Measurements from ENCODE around the gene DHRSX.

The DHRSX gene

DNA sequence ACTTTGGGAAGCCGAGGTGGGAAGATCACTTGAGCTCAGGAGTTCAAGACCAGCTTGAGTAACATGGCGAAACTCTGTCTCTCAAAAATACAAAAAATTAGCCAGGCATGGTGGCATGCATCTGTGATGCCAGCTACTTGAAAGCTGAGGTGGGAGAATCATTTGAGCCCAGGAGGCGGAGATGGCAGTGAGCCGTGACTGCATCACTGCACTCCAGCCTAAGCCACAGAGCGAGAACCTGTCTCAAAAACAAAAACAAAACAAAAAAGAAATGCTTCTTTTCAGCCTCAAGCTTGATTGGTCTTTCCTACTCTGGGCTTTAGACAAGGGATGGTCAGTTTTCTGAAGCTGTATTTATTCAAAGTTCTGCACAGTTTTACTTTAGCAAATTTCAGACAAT, 15.8 kb upstream of the DHRSX start:
- H3K27me3 ChIP-seq (ENCODE audit: insufficient read depth, low read depth): no peaks in the 10 kb centered on the region
- no peak overlapping the region for H2AFZ ChIP-seq (ENCODE audit: low read depth)
- H3K36me3 ChIP-seq (ENCODE audit: insufficient read depth): no peaks in the 10 kb centered on the region
- H3K4me3 ChIP-seq (IDR thresholded peaks at IDR 0.05; ENCODE audit: insufficient read depth, low read depth, low read length): no peak overlapping the region
- TF ChIP-seq, protein P1, sequence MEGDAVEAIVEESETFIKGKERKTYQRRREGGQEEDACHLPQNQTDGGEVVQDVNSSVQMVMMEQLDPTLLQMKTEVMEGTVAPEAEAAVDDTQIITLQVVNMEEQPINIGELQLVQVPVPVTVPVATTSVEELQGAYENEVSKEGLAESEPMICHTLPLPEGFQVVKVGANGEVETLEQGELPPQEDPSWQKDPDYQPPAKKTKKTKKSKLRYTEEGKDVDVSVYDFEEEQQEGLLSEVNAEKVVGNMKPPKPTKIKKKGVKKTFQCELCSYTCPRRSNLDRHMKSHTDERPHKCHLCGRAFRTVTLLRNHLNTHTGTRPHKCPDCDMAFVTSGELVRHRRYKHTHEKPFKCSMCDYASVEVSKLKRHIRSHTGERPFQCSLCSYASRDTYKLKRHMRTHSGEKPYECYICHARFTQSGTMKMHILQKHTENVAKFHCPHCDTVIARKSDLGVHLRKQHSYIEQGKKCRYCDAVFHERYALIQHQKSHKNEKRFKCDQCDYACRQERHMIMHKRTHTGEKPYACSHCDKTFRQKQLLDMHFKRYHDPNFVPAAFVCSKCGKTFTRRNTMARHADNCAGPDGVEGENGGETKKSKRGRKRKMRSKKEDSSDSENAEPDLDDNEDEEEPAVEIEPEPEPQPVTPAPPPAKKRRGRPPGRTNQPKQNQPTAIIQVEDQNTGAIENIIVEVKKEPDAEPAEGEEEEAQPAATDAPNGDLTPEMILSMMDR (conservative IDR thresholded peaks at IDR 0.05; ENCODE audit: low read depth, low read length): no peak
- H3K4me1 ChIP-seq (ENCODE audit: low read depth, poor library complexity, severe bottlenecking): no peaks in the 10 kb centered on the region
- H3K4me2 ChIP-seq: no peak overlapping the region
- no peaks in the 10 kb centered on the region for H3K79me2 ChIP-seq (ENCODE audit: insufficient read depth, low read depth)
- no peaks in the 10 kb centered on the region for H4K20me1 ChIP-seq (ENCODE audit: insufficient read depth)
- no peak overlapping the region for H3K27ac ChIP-seq
- no peak overlapping the region for H3K9ac ChIP-seq

DNA sequence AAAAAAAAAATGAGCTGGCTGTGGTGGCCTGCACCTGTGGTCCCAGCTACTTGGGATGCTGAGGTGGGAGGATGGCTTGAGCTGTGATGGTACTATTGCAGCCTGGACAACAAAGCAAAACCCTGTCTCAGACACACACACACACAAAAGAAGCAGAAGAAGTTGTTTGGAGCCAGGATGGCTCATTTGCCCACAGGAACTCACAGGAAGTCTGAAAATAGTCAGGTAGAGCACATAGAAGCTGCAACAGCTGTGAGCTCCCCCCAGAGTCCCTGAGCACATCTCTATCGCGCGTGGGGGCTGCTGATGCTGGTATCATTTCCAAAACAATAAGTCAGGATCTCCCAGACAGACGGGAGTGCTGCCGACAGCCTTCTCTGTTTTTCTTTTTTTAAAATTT, 13.4 kb upstream of the DHRSX start:
- TF ChIP-seq, protein P1 (conservative IDR thresholded peaks at IDR 0.05; ENCODE audit: low read depth, low read length): no peak
- Histone ChIP-seq H4K20me1 (ENCODE audit: insufficient read depth) (no peaks in the 10 kb centered on the region), H3K9ac (no peak overlapping the region), H3K27me3 (ENCODE audit: insufficient read depth, low read depth) (no peaks in the 10 kb centered on the region), H2AFZ (ENCODE audit: low read depth) (no peak overlapping the region), H3K27ac (no peak overlapping the region), H3K4me3 (IDR thresholded peaks at IDR 0.05; ENCODE audit: insufficient read depth, low read depth, low read length) (no peak overlapping the region), H3K79me2 (ENCODE audit: insufficient read depth, low read depth) (no peaks in the 10 kb centered on the region), H3K36me3 (ENCODE audit: insufficient read depth) (no peaks in the 10 kb centered on the region), H3K4me1 (ENCODE audit: low read depth, poor library complexity, severe bottlenecking) (no peaks in the 10 kb centered on the region), H3K4me2 (no peak overlapping the region)

DNA sequence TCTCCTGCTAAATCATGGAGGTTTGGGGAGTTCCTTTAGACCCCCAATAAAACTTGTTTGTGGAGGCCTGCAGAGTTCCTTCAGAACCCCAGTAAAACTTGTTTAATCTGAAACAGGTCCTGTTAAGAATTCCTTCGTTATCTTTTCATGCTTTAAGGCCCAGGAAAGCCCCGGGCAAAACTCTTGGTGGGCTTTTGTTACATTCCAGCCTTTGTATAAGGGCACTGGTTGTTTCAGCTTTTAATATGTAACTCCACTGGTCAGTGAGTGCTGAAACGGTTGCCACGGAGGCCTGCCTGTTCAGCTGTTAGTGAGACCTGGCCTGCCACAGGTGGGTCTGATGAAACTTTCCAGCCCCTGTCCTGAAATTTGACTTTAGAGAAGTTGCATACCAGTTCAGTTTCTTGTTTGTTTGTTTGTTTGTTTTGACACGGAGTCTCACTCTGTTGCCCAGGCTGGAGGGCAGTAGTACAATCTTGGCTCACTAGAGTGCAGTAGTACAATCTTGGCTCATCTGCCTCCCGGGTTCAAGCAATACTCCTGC, 12.4 kb upstream of the DHRSX start:
- Histone ChIP-seq H3K4me1 (ENCODE audit: low read depth, poor library complexity, severe bottlenecking) (no peaks in the 10 kb centered on the region), H3K4me2 (no peak overlapping the region), H3K27me3 (ENCODE audit: insufficient read depth, low read depth) (no peaks in the 10 kb centered on the region), H3K9ac (no peak overlapping the region), H3K79me2 (ENCODE audit: insufficient read depth, low read depth) (no peaks in the 10 kb centered on the region), H2AFZ (ENCODE audit: low read depth) (no peak overlapping the region), H3K36me3 (ENCODE audit: insufficient read depth) (no peaks in the 10 kb centered on the region), H3K4me3 (IDR thresholded peaks at IDR 0.05; ENCODE audit: insufficient read depth, low read depth, low read length) (no peak overlapping the region), H3K27ac (no peak overlapping the region), H4K20me1 (ENCODE audit: insufficient read depth) (no peaks in the 10 kb centered on the region)
- TF ChIP-seq, protein P1 (conservative IDR thresholded peaks at IDR 0.05; ENCODE audit: low read depth, low read length): no peak

DNA sequence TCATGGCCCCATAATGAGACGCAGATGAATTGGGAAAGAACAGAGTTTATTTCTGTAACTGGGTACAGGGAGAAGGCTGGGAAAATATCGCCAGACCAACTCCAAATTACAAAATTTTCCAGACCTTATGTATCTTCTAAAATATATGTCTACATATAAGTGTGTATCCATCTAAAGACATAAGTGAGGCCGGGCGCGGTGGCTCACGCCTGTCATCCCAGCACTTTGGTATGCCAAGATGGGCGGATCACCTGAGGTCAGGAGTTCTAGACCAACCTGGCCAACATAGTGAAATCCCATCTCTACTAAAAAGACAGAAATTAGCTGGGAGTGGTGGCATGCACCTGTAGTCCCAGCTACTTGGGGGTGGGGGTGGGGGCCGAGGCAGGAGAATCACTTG, 11.7 kb upstream of the DHRSX start:
- Histone ChIP-seq H2AFZ (ENCODE audit: low read depth) (no peak overlapping the region), H3K36me3 (ENCODE audit: insufficient read depth) (no peaks in the 10 kb centered on the region), H3K79me2 (ENCODE audit: insufficient read depth, low read depth) (no peaks in the 10 kb centered on the region), H3K4me3 (IDR thresholded peaks at IDR 0.05; ENCODE audit: insufficient read depth, low read depth, low read length) (no peak overlapping the region), H3K4me1 (ENCODE audit: low read depth, poor library complexity, severe bottlenecking) (no peaks in the 10 kb centered on the region), H3K4me2 (no peak overlapping the region), H3K27me3 (ENCODE audit: insufficient read depth, low read depth) (no peaks in the 10 kb centered on the region), H4K20me1 (ENCODE audit: insufficient read depth) (no peaks in the 10 kb centered on the region), H3K27ac (no peak overlapping the region), H3K9ac (no peak overlapping the region)
- TF ChIP-seq, protein P1 (conservative IDR thresholded peaks at IDR 0.05; ENCODE audit: low read depth, low read length): no peak
